Stimulated activated CD4-positive, alpha-beta T cell treated with anti-CD3 and anti-CD28 coated beads, TNF-alpha, amount 100 ng/mL, for 48 hours (primary cell): ENCODE measurements around the gene SCT.

Source experiments
- DNase-seq, 3 donors: peaks; one replicate each; pipeline ENCODE4 v3.0.0-alpha.2; 2020; ENCODE audit warnings: low read depth in 3 of 3

Gene SCT

GRCh38 chr11:643849-644738 is 17.1 kb upstream of the SCT start:
- no peak for DNase-seq

- no peak for DNase-seq
These were observed 16.4 kb upstream of the SCT start for GRCh38 chr11:643366-643765.

GRCh38 chr11:641806-642370 is 14.9 kb upstream of the SCT start:
- no peak for DNase-seq

- DNase-seq: no peak
These were observed 13.2 kb upstream of the SCT start for GRCh38 chr11:640021-640706.

- DNase-seq: no peak
These were observed 12.5 kb upstream of the SCT start for GRCh38 chr11:639332-639955.

- no peak for DNase-seq
These were observed 11.8 kb upstream of the SCT start for GRCh38 chr11:638631-639331.

- no peak for DNase-seq
These were observed 10.9 kb upstream of the SCT start for GRCh38 chr11:637593-638521.

GRCh38 chr11:637333-637592 is 10.3 kb upstream of the SCT start:
- DNase-seq: no peak

GRCh38 chr11:636511-637332 is 9.7 kb upstream of the SCT start, which contains the start of gene DRD4:
TSS of gene DRD4 (plus strand) at chr11:637269. CDS start at chr11:637305, 36 bp downstream.
- no peak for DNase-seq

- DNase-seq: no peak
These were observed 9.0 kb upstream of the SCT start for GRCh38 chr11:635945-636510.

- no peak for DNase-seq
These were observed 3.9 kb upstream of the SCT start for GRCh38 chr11:630871-631270.

GRCh38 chr11:629237-629583 is 2.2 kb upstream of the SCT start:
- DNase-seq: no peak

GRCh38 chr11:628056-628455 is 1.1 kb upstream of the SCT start:
- no peak for DNase-seq

GRCh38 chr11:627308-627576 is 261 bp upstream of the SCT start:
- no peak for DNase-seq

- DNase-seq: no peak
These were observed 1.2 kb downstream of the SCT start for GRCh38 chr11:625636-626268.

- no peak for DNase-seq
These were observed 2.0 kb downstream of the SCT start, which contains the start of gene CDHR5 for GRCh38 chr11:624705-625635. TSS of gene CDHR5 (minus strand) at chr11:624955. CDS start at chr11:624902, 53 bp downstream.

GRCh38 chr11:623999-624704 is 2.8 kb downstream of the SCT start:
- no peak for DNase-seq
